CD4-positive, alpha-beta T cell treated with Interleukin-6 at 100 ng/mL for 8 hours (primary cell): ENCODE measurements around the gene TUBA3D.
"Not testable (repeated sequence)": the region's sequence is repeated elsewhere in the genome, so short reads cannot be mapped to it uniquely, and the experiment has no call there.

Experiments used
- DNase-seq: peaks from one replicate; pipeline ENCODE4 v3.0.0-alpha.2; 2020; ENCODE audit warnings: mixed read lengths, low spot score

The TUBA3D gene

DNA sequence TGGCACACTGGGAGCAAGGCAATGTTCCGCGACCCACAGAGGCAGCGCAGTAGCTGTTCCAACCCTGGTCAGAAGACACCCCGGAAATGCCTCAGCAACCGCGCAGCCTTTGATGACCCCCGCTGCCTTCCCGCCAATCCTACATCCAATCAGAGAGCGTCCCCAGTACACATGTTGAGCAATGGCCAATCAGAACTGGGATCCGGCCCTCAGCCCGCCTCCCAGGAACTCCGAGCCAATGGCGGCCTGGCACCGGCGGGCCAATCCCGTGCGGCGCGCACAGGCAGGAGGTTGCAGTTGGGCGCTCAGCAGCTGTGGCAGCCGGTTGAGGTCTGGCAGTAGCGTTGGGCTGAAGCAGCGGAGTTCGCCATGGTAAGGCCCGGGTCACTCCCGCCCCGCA is at the start of gene TUBA3D:
Gene TUBA3D, plus strand, starts transcription at position 289 of the 400 bp plus-strand sequence. Its CDS starts 81 bp downstream, at position 370.
- no peak for DNase-seq

DNA sequence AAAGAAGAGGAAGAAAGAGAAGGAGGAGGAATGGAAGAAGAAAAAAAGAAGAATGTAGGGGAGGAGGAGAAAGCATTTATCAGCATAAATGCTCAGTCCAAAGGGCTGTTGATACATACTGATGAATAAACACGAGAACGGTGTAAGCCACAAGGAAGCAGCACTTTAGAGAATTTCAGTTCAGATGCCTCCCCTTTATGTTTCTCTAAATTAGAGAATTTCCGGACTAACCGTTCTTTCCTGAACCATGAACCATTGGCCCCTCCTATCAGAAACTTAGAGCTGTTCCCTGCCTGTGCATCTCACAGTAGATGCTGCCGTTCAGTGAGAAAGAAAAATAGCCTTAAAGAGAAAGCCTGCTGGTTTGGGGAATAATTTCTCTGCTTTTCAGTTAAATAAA is 49.2 kb upstream of the TUBA3D start:
- DNase-seq = no peak

DNA sequence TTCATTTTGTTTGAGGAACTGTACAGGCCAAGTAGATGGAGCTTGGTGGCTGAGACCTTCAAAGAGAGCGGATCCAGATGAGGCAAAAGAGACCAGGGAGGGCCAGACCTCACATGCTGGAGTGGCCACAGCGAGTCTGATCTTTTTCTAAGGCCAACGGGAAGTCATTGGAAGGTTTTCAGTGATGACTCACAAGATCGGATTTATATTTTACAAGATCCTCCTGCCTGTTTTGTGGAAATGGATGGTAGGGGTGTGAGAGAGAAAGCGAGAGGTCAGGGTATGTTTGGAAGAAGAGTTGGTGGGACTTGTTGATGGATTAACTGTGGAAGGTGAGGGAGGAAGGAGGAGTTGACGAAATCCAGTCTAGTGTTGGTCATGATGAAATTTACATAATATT is 44.6 kb upstream of the TUBA3D start:
- DNase-seq = no peak

DNA sequence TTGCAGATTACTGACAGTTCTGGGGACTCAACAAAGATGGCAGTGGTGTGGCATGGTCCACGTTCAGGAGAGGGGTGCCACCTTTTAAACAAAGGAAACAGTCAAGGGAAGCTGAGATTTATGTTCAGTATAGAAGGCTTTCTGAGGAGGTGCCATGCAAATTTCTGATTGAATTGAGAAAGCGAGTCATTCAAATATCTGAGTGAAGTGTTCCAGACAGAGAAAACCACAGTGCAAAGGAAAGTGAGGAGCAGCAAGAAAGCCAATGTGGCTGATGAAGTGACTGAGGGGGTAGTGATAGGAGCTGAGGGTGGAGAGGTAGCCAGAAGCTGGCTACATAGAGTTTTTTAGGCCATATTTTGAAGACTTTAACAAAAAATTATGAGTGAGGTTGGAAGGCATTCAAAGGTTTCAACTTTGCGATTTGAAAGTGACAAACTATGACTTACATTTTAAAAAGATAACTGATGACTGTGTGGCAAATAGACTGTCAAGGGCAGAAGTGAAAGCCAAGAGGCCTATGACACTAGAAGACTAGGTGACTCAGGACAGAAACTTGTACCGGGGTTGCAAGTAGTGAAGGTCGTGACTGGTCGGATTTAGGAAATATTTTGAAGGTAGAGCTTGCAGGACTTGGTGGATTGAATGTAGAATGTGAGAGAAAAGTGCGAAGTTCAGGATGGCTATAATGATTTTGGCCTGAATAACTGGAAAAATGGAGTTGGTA is 35.0 kb upstream of the TUBA3D start:
- DNase-seq = not testable (repeated sequence)

DNA sequence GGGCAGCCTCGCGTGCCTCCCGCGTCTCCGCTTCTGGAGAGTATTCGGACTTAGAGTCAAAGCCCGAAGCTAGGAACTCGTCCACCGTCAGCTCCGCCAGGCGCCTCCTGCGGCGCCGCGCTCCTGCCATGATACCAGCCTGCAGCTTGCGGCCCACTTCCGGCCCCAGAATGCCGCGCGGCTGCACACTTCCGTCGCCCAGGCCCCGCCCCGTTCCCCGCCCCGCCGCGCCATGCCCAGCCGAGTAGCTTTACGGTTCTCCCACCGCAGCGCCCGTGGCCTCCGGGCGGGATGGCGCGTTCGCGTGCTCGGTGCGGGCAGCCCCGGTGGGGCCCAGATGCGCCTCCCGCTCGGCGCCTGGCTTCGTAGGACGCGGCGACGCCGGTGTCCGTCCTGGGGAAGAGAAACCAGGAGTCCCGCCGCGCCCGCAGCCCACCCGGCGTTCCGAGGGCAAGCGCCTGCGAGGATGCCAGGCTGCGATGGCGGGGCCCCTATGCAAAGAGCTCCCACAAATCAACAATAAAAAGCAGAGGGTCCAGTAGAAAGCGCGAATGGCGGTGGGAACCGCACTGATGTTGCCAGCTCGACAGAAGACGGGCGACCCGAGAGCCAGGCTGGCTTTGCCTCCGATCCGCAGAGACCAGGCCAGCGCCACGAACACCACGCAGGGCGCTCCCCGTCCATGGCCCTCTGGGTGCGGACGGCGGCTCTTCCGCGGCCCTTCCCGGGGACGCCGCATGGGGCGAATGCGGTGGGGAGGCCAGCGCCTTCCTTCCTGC is 31.0 kb upstream of the TUBA3D start:
- not testable (repeated sequence) for DNase-seq

DNA sequence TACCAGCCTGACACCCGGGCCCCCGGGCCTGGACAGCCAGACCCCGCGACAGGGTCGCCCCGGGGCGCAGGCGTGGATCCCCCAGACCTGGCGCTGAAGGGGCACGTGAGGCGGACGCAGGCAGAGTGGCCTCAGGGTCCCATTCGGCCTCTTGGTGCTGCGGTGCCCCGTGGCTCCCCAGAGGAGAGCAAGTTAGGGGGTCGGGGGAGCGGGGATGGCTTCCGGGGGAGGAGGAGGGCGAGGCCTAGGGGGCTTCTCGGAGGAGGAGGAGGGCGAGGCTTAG is 30.5 kb upstream of the TUBA3D start:
- not testable (repeated sequence) for DNase-seq

- DNase-seq = no peak
These were observed 30.0 kb upstream of the TUBA3D start for GRCh38 chr2:131445896-131446295.

- DNase-seq = not testable (repeated sequence)
These were observed 27.9 kb upstream of the TUBA3D start for GRCh38 chr2:131447981-131448380.

- DNase-seq = not testable (repeated sequence)
These were observed 24.5 kb upstream of the TUBA3D start for GRCh38 chr2:131451265-131451949.

GRCh38 chr2:131454914-131455313 is 21.0 kb upstream of the TUBA3D start:
- not testable (repeated sequence) for DNase-seq

DNA sequence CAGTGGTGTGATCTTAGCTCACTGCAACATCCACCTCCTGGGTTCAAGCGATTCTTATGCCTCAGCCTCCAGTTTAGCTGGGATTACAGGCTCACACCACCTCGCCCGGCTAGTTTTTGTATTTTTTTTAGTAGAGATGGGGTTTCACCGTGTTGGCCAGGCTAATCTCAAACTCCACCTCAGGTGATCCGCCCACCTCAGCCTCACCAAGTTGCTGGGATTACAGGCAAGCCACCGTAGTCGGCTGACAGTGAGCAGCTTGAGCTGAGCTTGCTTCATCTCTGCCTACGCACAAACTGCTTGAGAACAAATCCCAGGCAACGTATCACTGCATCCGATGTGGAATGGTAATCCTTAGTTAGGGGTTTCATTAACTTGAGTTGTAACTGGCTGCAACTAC is 8.2 kb upstream of the TUBA3D start:
- not testable (repeated sequence) for DNase-seq

- DNase-seq = not testable (repeated sequence)
These were observed 5.0 kb upstream of the TUBA3D start for GRCh38 chr2:131470944-131471343.

DNA sequence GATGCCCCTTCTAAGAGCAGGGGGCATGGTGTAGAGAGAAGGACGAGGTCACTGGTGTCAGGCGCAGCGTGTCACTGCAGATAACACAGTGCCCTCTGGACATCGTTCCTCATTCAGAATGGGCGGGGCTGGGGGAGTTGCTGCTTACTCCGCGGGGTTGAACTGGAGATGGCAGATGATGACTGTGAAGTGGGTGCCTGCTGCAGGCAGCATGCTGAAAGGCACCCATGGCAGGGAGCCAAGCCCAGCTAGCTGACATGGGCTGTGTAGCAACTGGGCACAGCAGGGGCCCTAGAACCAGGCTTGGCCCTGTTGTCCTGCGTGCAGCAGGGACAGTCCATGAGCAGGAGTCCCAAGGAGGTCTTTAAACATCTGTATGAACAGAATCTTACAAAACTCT is 4.3 kb upstream of the TUBA3D start:
- DNase-seq = not testable (repeated sequence)

DNA sequence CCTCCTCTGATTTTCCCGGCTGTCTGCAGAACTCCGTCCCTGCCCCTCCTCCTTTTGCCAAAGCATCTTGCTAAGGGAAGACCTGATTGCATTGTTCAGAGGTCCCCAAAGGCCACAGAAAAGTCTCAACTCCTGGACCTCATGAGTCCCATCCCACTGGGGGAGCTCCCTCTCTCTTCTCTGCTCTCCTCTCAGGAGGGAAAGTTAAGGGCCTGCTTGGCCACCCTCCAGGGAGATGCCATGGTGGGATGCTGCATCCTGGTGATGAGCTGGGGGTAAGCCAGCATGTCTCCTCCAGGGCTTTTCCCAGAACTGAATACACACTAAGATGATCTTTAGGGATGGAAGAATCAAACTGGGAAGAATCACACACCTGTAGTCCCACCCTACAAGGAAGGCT is 2.7 kb upstream of the TUBA3D start:
- not testable (repeated sequence) for DNase-seq

DNA sequence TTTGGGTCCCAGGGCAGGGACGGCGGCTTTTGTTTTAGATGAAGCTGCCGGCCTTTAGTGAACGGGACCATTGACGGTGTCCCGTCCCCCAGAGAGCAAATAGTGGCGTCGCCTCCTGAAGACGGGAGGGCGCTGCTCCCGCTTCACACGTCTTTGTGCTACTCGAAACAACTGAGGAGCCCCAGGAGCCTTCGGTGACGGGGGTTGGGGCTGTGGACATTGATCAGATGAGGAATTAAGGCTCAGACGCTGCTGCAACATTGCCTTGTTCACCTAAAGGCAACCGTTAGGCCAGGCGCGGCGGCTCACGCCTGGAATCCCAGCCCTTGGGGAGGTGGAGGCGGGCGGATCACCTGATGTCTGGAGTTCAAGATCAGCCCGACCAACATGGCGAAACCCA is 444 bp downstream of the TUBA3D start:
- not testable (repeated sequence) for DNase-seq

DNA sequence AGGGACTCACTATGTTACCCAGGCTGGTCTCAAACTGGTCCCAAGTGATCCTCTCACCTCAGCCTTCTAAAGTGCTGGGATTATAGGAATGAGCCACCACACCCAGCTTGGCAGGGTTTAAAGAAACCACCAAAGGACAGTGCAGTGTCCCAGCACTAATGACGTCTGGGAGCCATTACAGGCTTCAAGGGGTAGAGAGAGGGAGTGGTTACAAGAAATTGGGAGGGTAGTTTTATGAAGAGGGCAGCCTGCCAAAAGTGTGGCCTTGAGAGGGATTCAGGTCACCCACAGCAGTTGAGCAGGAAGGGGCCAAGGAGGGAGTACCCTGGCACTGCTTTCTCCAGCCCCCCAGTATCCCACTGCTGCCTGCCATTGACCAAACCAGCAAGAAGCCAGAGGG is 1.3 kb downstream of the TUBA3D start:
- not testable (repeated sequence) for DNase-seq

DNA sequence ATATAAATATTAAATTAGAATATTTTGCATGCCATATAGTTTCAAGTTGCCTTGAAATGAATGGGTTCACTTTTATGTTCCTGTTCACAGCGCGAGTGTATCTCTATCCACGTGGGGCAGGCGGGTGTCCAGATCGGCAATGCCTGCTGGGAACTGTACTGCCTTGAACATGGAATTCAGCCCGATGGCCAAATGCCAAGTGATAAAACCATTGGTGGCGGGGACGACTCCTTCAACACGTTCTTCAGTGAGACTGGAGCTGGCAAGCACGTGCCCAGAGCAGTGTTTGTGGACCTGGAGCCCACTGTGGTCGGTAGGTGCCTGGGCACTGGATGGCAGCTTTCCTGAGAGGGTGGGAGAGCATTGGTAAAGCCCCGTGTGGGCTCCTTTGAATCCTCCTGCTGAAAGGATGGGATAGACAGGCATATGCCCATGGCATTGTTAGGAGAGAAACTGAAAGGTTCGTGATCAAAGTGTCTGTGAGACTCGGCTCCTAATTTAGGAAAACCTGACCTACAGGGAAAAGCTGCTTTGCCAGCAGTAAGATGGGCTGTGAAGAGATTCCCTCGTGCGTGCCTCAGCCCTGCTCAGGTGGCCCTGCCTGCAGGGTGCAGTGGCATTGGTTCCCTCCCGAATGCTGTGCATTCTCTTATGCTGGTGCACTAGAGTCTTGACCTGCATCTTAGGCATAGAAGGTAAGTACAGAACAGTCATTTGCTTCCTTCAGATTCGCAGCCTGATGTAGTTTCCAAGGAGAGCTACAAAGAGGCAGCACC is 2.3 kb downstream of the TUBA3D start:
- not testable (repeated sequence) for DNase-seq

DNA sequence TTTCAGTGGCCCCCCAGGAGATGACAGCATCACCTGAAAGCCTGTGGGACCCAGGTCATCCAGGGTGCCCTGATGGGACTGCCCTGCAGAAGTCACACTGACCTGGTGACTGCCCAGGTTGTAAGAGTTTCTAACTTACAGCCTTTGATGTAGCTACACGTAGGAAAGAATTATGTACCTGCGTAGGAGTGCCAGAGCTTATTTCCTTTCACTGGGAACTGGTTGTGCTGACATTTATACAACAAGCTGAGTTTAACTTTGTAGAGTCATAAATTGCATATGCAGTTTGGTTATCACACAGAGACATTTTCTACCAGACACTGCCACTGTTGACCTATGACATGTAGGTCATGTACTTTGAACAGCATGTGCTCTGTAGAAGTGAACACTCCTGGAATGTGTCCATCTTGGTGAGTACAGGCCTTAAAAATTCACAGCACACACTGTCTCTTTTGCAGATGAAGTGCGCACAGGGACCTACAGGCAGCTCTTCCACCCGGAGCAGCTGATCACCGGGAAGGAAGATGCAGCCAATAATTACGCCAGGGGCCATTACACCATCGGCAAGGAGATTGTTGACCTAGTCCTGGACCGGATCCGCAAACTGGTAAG is 3.0 kb downstream of the TUBA3D start:
- DNase-seq = not testable (repeated sequence)

GRCh38 chr2:131480351-131480750 is 4.4 kb downstream of the TUBA3D start:
- DNase-seq = not testable (repeated sequence)

GRCh38 chr2:131482506-131483155 is 6.7 kb downstream of the TUBA3D start:
- DNase-seq = not testable (repeated sequence)
